Lower leg skin (tissue), 4 donors: ENCODE results near the gene ZBTB49. TPM values are rescaled to one million over a fixed set of nuclear protein-coding genes. Genes with fewer than 3 reads are reported as not detected.

Experiments
- DNase-seq, 2 donors: peaks; one replicate each; pipeline ENCODE4 v3.0.0-alpha.2; 2019; ENCODE audit warnings: low spot score in 2 of 2
- H3K4me3 ChIP-seq: fragments of 200-600 bp; sonication (generic); 2 replicates; pipeline ENCODE4 v1.5.1; 2017; ENCODE audit warnings: mild to moderate bottlenecking, low read depth; ENCODE audit not compliant: poor library complexity, severe bottlenecking
- POLR2A ChIP-seq, 2 donors: fragments of 450-650 bp; IDR thresholded peaks; one replicate each; pipeline ENCODE4 v1.6.1; 2016 to 2017; ENCODE audit warnings: antibody characterized with exemption in 2 of 2, mild to moderate bottlenecking in 1 of 2, moderate library complexity in 1 of 2
- WGBS, 2 donors: methylation state at CpG; one replicate each; pipeline ENCODE4 v1.1.5; 2018; 5-methylcytosine and 5-hydroxymethylcytosine counted together
- intact Hi-C: fragments of 100-400 bp; cut with DNase I; formaldehyde crosslinking; loops from one replicate; pipeline ENCODE4 v1.15.0; 2023; ENCODE audit warnings: low total_unique reads
- total RNA-seq, 4 donors: library from RNA; depleted of rRNA; stranded (reverse); fragments of >200 nt; gene quantifications; one replicate each; pipeline ENCODE4 v1.1.0, GENCODE V29; 2016
- TF ChIP-seq, protein P1 (sequence below), 3 donors: fragments of 450-650 bp; IDR thresholded peaks; one replicate each; pipeline ENCODE4 v1.5.1; 2016; ENCODE audit warnings: antibody characterized with exemption in 3 of 3, mild to moderate bottlenecking in 3 of 3, moderate library complexity in 2 of 3

ZBTB49 gene
- total RNA-seq, 4 donors from 2014 or later = 4.9 to 29.5 (median 6.9) TPM

DNA sequence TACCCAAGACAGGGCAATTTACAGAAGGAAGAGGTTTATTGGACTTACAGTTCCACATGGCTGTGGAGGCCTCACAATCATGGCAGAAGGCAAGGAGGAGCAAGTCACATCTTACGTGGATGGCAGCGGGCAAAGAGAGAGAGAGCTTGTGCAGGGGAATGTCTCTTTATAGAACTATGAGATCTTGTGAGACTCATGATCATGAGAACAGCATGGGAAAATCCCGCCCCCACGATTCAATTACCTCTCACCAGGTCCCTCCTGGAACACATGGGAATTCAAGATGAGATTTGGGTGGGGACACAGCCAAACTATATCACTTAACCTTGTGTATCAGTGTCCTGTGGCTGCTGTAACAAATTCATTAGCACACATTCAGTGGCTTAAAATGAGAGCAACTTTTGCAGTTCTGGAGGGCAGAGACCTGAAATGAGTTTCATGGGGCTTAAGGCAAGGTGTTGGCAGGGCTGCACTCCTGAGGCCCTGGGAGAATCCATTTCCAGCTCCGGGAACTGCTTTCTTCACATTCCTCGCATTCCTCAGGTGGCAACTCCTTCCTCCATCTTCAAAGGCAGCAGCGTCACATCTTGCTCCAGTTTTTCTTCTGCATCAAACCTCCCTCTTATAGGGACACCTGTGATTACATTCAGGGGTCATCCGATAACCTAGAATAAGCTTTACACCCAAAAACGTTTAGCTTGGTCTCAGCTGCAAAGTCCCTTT is 74.6 kb downstream of the ZBTB49 start:
- TF ChIP-seq, protein P1, sequence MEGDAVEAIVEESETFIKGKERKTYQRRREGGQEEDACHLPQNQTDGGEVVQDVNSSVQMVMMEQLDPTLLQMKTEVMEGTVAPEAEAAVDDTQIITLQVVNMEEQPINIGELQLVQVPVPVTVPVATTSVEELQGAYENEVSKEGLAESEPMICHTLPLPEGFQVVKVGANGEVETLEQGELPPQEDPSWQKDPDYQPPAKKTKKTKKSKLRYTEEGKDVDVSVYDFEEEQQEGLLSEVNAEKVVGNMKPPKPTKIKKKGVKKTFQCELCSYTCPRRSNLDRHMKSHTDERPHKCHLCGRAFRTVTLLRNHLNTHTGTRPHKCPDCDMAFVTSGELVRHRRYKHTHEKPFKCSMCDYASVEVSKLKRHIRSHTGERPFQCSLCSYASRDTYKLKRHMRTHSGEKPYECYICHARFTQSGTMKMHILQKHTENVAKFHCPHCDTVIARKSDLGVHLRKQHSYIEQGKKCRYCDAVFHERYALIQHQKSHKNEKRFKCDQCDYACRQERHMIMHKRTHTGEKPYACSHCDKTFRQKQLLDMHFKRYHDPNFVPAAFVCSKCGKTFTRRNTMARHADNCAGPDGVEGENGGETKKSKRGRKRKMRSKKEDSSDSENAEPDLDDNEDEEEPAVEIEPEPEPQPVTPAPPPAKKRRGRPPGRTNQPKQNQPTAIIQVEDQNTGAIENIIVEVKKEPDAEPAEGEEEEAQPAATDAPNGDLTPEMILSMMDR (IDR thresholded peaks at IDR 0.05) = no peak
- no peak for TF ChIP-seq POLR2A (IDR thresholded peaks at IDR 0.05)
- no peak for DNase-seq
- WGBS, 2 donors = 68 to 73% methylated on average over 9 of the region's 9 CpGs
- H3K4me3 ChIP-seq = no peak overlapping the region
- intact Hi-C loops = no loop called here

DNA sequence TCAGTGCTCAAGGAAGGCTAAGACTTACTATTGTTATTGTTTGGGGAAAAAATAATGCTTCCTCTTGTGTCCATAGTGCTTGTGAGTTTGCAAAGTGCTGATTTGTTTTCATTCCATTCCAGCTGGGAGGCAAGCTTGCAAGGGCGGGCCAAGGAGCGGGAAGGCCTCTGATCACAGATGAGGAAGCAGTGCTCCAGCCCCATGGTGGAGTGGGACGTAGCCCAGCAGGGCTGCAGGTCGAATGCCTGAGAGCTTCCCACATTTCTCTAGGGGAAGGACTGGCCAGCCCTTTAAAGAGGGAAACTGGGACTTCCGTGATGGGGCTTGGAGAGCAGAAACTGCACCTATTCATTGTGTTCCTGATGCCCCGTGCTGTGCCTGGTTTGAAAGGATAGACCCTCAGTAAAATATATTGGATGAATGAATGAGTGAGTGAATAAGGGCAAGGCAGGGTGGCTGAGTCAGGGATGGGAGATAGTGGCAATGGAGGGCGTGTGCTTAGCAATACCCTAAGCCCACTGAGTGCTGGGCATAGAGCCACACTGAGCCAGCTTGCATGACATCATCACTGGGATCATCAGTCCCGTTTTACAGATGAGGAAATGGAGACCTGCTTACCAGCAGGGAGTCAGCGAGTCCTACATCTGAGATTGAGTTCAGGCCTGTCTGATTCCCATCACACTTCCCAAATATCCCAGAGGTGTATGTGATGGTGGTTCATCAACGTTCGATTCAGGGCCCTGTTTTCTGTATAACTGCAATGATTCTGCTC is 78.9 kb downstream of the ZBTB49 start:
- WGBS, 2 donors = 71 to 77% methylated on average over 11 of the region's 11 CpGs
- TF ChIP-seq, protein P1 (IDR thresholded peaks at IDR 0.05) = no peak
- no peak for TF ChIP-seq POLR2A (IDR thresholded peaks at IDR 0.05)
- intact Hi-C loops = no loop called here
- no peak overlapping the region for H3K4me3 ChIP-seq
- DNase-seq = no peak

Other genes starting within 250 kb of the ZBTB49 start
- gene OTOP1, start 63.3 kb upstream of the ZBTB49 start, total RNA-seq = under 1 TPM in 2 of 4 donors, not detected in 2; 0.23 to 0.37 TPM
- gene TMEM128, start 42.0 kb upstream of the ZBTB49 start, total RNA-seq = 10 to 100 TPM; 19.5 to 24.5 (median 20.6) TPM
- 10 to 100 TPM in 2 of 4 donors, 1 to 10 TPM in 2; 5.9 to 13.2 (median 10.0) TPM for gene LYAR, start 97 bp upstream of the ZBTB49 start, total RNA-seq
- gene NSG1, start 96.9 kb downstream of the ZBTB49 start, total RNA-seq = 100 to 1,000 TPM; 109 to 158 (median 139) TPM